GM12873 (cell line): Measurements from ENCODE around the gene RARB.

ENCODE experiments used
- TF ChIP-seq, protein P1 (sequence below): IDR thresholded peaks from 2 replicates; pipeline ENCODE4 v1.5.1; 2012; ENCODE audit warnings: low read depth, mild to moderate bottlenecking, moderate library complexity, low read length, control low read depth; ENCODE audit not compliant: insufficient read depth; ENCODE audit errors: missing control alignments

RARB gene

DNA sequence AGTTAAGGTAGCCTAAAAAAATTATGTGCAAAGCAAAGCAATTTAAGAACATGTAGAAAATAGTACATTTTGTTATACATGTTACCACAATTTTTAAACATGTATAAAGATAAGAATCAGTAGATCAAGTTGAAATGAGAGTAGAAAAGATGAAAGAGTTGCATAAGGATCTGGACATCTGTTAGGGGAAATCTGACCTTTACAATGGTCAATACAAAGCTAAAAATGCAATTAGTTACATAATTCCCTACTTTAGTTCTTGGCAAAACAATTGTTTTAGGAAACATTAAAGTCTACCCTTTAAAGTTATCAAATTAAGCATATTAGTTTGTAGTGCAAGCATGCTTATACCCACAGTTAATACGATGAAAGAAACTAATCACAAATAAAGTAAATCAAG is 203.9 kb downstream of the RARB start:
- TF ChIP-seq, protein P1, sequence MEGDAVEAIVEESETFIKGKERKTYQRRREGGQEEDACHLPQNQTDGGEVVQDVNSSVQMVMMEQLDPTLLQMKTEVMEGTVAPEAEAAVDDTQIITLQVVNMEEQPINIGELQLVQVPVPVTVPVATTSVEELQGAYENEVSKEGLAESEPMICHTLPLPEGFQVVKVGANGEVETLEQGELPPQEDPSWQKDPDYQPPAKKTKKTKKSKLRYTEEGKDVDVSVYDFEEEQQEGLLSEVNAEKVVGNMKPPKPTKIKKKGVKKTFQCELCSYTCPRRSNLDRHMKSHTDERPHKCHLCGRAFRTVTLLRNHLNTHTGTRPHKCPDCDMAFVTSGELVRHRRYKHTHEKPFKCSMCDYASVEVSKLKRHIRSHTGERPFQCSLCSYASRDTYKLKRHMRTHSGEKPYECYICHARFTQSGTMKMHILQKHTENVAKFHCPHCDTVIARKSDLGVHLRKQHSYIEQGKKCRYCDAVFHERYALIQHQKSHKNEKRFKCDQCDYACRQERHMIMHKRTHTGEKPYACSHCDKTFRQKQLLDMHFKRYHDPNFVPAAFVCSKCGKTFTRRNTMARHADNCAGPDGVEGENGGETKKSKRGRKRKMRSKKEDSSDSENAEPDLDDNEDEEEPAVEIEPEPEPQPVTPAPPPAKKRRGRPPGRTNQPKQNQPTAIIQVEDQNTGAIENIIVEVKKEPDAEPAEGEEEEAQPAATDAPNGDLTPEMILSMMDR: no peak

DNA sequence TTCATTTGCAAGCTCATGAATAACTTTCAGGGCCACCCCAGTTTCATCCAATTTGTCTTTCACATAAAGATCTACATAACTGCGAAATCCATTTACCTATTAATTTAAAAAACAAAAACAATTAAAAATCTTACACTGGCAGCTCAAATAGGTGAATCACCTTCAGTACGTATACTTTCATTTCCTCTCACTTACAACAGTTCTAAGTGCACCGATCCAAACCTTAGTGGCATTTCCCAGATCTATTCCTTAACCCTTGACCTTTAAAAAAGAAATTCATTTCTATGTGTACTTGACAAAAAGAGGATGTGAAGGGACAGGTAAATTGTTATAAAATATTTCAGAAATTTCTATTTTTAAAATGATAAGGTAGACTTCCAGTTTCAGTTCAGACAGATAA is 205.9 kb downstream of the RARB start:
- TF ChIP-seq, protein P1: no peak

DNA sequence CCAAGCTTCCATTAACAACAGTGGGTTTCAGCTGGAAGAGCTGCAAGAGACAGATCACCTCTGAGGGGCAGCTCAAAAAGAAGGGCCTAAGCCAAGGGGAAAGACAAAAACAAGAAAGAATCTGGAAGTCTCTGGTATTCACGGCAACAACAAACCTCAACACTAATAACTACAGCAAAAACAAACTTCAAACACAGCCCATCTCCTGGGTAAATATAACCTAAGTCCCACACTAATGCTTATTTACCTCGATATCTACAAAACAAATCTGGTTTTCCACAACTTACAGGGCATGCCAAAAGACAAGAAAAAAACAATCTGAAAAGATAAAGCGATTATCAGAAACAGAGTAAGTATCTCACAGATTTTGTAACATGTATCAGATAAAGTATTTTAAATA is 207.0 kb downstream of the RARB start:
- TF ChIP-seq, protein P1: no peak
